Esophagus mucosa (tissue), 1 donor: Measurements from ENCODE around the gene TMEM161B. TPM values are rescaled to one million over a fixed set of nuclear protein-coding genes. Genes with fewer than 3 reads are reported as not detected.
A peak's percentile ranks its signal among the peaks of the same experiment; 100 is the strongest.
"Not testable (repeated sequence)": the region's sequence is repeated elsewhere in the genome, so short reads cannot be mapped to it uniquely, and the experiment has no call there.

ENCODE experiments used
- ATAC-seq: fragments of 200-7000 bp; cut with Tn5 transposase; one replicate; pipeline ENCODE4 v1.9.1; 2020
- total RNA-seq: library from RNA; stranded (reverse); gene quantifications from one replicate; pipeline ENCODE4 v1.2.4, GENCODE V29; 2023
- donor health status: DM: yes; HTN: yes; CAD: no.

Gene TMEM161B
- 9.3 TPM for total RNA-seq

DNA sequence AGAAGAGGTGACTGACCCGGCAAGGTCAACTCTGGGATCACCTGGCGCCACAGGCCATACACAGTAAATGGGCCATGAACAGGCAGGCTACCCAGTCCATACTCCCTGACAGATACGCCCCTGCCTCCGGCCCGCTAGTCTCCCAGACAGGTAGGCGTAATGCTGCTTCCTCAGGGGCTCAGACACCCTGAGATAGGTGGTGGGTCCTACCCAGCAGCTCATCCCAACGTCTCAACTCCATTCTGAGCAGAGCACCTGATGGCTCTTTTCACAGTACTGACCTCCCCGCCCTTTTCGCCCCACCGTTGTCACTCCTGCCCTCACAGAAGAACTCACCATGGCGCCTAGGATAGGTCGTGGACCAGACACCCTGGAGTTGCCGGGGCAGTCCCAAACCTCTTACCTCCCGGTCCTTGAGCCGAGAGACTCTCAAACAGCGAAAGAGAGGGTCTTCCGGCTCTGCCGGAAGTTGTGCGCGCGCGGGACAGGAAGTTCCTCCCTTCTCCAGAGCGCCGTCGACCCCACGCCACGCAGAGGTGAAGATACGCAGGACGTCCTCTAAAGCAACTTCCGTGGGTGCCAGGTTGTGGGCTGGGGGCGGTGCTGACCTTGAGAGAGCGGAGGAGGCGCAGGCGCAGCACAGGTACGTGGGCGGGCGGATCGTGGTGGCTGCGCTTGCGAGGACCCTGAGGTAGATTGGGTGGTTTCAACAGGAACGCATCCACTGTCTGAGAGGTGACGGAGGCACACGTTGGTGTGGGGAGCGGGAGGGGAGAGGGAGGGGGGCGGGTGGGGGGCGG lies at the start of gene TMEM161B:
TMEM161B (minus strand) TSS at position 461 of the 800 bp plus-strand sequence; CDS start at position 339, 122 bp downstream.
- ATAC-seq: peak; percentile 100

GRCh38 chr5:88304356-88304755 lies 35.7 kb upstream of the TMEM161B start:
- ATAC-seq: no peak

DNA sequence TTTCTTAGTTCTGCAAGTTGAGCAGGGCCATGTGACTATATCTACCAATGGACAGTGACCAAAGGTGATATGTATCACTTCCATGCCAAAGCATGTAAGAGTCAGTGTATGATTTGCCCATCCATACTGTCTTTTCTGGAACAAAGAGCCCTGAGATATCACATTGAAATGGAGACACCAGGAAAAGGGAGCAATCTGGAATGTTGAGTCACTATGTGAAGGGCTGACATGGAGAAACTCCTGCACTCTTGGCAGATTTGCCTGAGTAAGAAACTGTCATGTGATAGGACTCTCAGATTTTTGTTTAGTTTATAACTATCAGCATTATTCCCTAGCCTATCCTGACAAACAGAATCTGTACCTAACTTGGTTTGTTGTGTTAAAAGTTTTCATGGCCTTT lies 29.8 kb upstream of the TMEM161B start:
- no peak for ATAC-seq

- ATAC-seq: no peak
Observed at GRCh38 chr5:88290801-88291200, 22.2 kb upstream of the TMEM161B start.

- ATAC-seq: no peak
Observed at GRCh38 chr5:88288528-88289197, 20.0 kb upstream of the TMEM161B start.

GRCh38 chr5:88287846-88288527 lies 19.3 kb upstream of the TMEM161B start:
- ATAC-seq: no peak

GRCh38 chr5:88287302-88287701 lies 18.7 kb upstream of the TMEM161B start:
- ATAC-seq: no peak

GRCh38 chr5:88283690-88284089 lies 15.0 kb upstream of the TMEM161B start:
- no peak for ATAC-seq

DNA sequence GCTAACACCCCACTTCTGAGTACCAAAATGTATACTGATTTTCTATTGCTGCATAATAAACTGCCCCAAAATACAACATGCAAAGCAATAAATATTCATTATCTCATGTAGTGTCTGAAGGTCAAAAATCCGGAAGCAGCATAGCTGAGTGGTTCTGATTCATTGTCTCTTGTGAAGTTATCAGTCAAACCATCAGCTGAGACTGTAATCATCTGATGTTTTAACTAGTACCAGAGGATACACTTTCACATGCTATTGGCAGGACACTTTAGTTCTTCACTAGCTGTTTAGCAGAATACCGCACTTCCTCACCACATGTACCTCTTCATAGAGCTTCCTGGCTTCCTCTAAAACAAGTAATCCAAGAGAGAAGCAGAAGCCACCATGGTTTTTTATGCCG lies 12.7 kb upstream of the TMEM161B start:
- no peak for ATAC-seq

GRCh38 chr5:88279584-88279983 lies 10.9 kb upstream of the TMEM161B start:
- ATAC-seq: peak; percentile 83

- no peak for ATAC-seq
Observed at GRCh38 chr5:88276378-88276777, 7.7 kb upstream of the TMEM161B start.

DNA sequence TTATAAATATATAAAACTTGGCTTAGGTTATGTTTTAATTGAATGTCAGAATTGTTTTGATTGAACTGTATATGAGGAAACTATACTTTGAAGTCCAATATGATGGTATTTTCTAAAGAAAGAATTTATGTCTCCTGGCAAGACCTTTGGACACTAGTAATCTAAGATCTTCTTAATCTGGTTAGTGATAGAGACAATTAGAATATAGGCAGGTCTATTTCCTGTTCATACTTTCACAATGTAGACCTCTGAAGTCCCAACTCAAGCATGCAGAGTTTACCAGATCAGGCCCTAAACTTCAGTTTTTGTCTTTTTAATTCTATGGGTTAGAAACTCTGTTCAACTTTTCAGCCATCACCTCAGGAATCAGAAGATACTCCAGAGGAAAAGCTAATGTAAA lies 6.9 kb upstream of the TMEM161B start:
- no peak for ATAC-seq

GRCh38 chr5:88269222-88269771 lies 652 bp upstream of the TMEM161B start:
- ATAC-seq: peak; percentile 29

DNA sequence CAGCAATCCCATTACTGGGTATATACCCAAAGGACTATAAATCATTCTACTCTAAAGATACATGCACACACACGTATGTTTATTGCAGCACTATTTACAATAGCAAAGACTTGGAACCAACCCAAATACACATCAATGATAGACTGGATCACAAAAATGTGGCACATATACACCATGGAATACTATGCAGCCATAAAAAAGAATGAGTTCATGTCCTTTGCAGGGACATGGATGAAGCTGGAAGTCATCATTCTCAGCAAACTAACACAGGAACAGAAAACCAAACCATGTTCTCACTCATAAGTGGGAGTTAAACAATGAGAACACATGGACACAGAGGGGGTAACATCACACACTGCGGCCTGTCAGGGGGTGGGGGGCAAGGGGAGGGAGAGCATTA lies 4.1 kb downstream of the TMEM161B start:
- not testable (repeated sequence) for ATAC-seq

- no peak for ATAC-seq
Observed at GRCh38 chr5:88263349-88263748, 5.3 kb downstream of the TMEM161B start.

GRCh38 chr5:88262116-88262515 lies 6.5 kb downstream of the TMEM161B start:
- no peak for ATAC-seq

- no peak for ATAC-seq
Observed at GRCh38 chr5:88258636-88259035, 10.0 kb downstream of the TMEM161B start.

- ATAC-seq: no peak
Observed at GRCh38 chr5:88256872-88257271, 11.8 kb downstream of the TMEM161B start.

- no peak for ATAC-seq
Observed at GRCh38 chr5:88256037-88256436, 12.6 kb downstream of the TMEM161B start.

DNA sequence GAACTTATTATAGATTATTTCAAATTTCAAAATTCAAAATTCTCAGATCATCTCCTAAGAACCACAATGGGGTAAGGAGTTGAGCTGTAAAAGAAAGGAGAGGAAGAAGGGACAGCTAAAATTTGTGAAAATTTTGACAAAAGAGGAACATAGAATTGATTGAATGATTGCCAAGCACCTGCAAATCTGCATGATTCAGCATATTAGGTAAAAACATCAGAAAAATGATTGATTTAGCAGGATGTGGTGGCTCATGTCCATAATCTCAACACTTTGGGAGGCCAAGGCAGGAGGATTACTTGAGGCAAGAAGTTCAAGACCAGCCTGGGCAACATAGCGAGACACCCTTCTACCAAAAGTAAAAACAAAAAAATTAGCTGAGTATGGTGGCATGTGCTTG lies 14.3 kb downstream of the TMEM161B start:
- ATAC-seq: no peak

DNA sequence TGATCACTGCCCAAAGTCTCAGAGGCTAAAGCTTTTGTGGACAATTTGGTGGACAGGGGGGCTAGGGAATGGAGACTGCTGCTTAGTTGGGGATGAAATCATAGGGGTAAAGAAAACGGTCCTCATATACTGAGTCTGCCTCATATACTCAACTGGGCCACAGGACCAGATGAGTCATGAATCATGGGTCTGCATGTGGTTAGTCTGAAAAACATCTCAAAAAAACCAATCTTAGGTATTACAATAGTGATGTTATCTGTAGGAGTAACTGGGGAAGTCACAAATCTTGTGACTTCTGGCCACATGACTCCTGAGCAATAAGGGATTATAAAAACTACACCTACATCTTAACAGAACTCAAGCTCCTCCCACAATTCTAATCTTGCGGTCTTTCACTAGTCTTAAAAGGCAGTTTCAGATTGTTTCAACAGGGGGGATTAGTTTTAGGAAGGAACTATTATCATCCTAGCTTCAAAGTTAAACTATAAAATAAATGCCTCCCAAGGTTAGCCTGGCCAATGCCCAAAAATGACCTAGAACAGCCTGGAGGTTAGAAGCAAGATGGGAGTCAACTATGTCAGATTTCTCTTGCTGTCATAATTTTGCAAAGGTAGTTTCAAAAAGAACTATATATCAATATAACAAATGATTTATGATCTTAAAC lies 17.5 kb downstream of the TMEM161B start:
- no peak for ATAC-seq

DNA sequence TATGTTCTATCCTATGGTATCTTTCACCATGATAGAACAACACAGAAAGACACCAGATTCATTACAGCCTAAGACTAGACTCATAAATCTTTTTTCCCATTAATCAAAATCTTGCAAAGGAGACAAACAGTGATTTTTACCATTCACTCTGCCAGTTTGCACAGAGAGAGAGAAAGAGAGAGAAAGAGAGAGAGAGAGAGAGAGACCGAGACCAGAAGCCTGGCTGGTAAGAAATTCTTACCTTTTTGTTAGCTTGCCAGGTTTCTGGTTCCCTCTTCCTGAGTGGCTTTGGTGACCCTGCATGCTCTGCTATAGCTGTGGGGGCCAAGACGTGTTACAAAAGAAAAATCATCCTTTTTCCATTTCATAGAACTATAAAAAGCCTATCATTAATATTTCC lies 18.6 kb downstream of the TMEM161B start:
- ATAC-seq: no peak
